Activated T-cell treated with anti-CD3 and anti-CD28 coated beads, Interleukin-2, amount 50 U/mL, for 4 hours (primary cell): Measurements from ENCODE around the gene PER1. TPM values are rescaled to one million over a fixed set of nuclear protein-coding genes. Genes with fewer than 3 reads are reported as not detected.

Experiments
- ATAC-seq, 2 donors: fragments of 200-7000 bp; cut with Tn5 transposase; one replicate each; pipeline ENCODE4 v1.10.0; 2021
- DNase-seq: peaks from one replicate; pipeline ENCODE4 v3.0.0-alpha.2; 2020
- H3K27me3 Mint-ChIP-seq: one replicate; pipeline ENCODE4 v1.8.0; 2021; ENCODE audit warnings: low read depth, mixed read lengths
- H3K36me3 Mint-ChIP-seq: one replicate; pipeline ENCODE4 v1.8.0; 2022; ENCODE audit warnings: mixed read lengths; ENCODE audit not compliant: insufficient read depth
- H3K4me1 Mint-ChIP-seq: one replicate; pipeline ENCODE4 v1.8.0; 2021; ENCODE audit warnings: low read depth, mixed read lengths
- H3K4me3 Mint-ChIP-seq: one replicate; pipeline ENCODE4 v1.8.0; 2021; ENCODE audit warnings: mild to moderate bottlenecking, moderate library complexity, mixed read lengths
- H3K9me3 Mint-ChIP-seq: one replicate; pipeline ENCODE4 v1.8.0; 2021; ENCODE audit warnings: mixed read lengths
- total RNA-seq, 3 donors: library from RNA; stranded (reverse); gene quantifications; one replicate each; pipeline ENCODE4 v1.2.1, GENCODE V29; 2021

Gene PER1
- total RNA-seq, 3 donors from 2014 or later, result 30.4 to 36.9 (median 36.7) TPM

- Mint-ChIP-seq H3K4me3 (no peak overlapping the region), H3K4me1 (no peaks in the 10 kb centered on the region), H3K36me3 (peaks cover 29% of the 10 kb centered on the region), H3K27me3 (no peaks in the 10 kb centered on the region), H3K9me3 (no peaks in the 10 kb centered on the region)
- no peak for ATAC-seq
- no peak for DNase-seq
Observed at GRCh38 chr17:8142887-8143580, 9.2 kb downstream of the PER1 start.

- Mint-ChIP-seq H3K36me3 (peaks cover 26% of the 10 kb centered on the region), H3K4me3 (no peak overlapping the region), H3K27me3 (no peaks in the 10 kb centered on the region), H3K4me1 (no peaks in the 10 kb centered on the region), H3K9me3 (no peaks in the 10 kb centered on the region)
- ATAC-seq, result no peak
- no peak for DNase-seq
Observed at GRCh38 chr17:8142158-8142886, 9.9 kb downstream of the PER1 start.

DNA sequence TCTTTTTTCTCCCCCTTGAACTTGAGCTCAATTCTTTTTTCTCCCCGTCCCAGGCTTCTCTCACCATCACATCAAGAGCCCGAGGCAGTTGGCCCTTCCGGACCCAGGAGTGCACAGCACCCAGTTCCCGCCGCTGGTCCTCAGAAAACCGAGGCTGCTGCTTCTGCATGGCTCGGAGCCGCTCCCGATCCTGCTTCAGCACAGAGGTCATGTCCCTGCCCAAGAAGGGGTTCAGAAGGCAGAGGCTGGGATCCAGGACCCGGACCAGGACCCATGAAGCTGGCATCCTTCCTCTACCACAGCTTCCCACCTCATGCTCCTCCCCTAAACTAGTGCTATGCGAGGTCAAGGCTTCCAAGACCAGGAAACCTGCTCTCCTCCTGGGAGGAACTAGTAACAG, 10.5 kb downstream of the PER1 start:
- Mint-ChIP-seq H3K36me3 (peaks cover 22% of the 10 kb centered on the region), H3K27me3 (no peaks in the 10 kb centered on the region), H3K9me3 (no peaks in the 10 kb centered on the region), H3K4me1 (peaks cover under 1% of the 10 kb centered on the region), H3K4me3 (no peak overlapping the region)
- ATAC-seq (no peak), DNase-seq (no peak)

DNA sequence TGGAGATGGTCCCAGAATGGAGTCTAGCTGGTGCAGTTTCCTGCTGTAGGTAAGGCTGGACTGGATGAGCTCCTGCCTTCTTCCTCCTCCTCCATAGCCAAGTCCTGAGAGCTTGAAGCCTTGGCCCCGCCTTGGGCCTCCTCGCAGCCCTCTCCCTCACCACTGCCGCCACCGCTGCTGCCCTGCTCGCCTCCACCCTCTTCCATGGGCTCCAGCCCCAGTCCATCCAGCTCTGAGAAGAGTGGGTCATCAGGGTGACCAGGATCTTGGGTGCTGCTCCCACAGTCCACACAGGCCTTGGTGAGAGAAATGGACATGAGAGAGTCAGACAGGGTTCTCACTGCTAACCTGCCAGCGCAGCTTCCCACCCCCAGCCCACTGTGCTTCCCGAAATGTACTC, 11.2 kb downstream of the PER1 start:
- Mint-ChIP-seq H3K36me3 (peaks cover 18% of the 10 kb centered on the region), H3K4me3 (no peak overlapping the region), H3K4me1 (peaks cover 2% of the 10 kb centered on the region), H3K9me3 (no peaks in the 10 kb centered on the region), H3K27me3 (no peaks in the 10 kb centered on the region)
- no peak for DNase-seq
- ATAC-seq, result no peak

DNA sequence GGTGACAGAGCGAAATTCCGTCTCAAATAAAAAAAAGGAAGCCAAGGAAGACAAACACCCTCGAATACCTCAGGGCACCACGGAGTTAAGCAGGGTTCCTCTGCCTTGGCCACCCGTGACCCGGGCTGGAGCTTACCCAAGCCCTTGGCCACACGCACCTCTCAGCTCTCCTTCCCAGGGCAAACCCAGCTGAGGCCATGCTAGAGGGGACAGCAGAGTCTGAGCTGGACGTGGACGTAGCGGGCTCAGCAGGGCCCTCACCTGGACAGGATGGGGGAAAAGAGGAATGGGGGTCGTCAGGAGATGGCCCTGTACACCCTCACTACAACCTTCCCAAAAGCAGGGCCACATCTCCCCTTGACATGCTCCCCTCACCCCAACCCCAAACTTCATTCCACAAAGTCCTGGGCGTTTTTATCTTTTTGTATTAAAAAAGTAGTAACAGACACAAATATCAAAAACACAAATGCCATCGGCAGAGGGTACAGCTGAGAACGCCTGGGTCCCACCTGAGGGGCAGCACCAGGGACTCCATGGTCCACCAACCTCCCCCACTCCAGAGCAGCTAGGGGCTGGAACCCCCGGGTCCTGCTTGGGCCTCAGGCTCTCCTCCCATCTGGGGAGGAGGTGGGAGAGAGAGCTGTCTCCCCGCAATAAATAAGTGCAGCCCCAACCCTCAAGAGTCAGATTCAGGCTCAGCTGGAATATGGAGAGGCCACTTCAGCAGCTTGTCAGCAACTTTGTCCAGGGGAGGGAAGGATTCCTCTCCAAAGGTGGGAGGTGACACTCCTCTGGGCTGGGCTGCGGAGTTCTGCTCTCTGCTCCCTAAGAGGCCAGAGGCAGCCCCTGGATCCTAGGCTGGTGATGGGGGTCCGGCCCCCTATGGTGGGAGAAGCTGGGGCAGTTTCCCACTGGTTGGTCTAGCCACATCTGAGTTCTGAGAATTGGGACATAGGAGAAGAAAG, 11.9 kb downstream of the PER1 start:
- Mint-ChIP-seq H3K4me3 (no peak overlapping the region), H3K9me3 (no peaks in the 10 kb centered on the region), H3K4me1 (peaks cover 2% of the 10 kb centered on the region), H3K27me3 (no peaks in the 10 kb centered on the region), H3K36me3 (peaks cover 16% of the 10 kb centered on the region)
- ATAC-seq (no peak), DNase-seq (no peak)

- Mint-ChIP-seq H3K9me3 (no peaks in the 10 kb centered on the region), H3K36me3 (peaks cover 10% of the 10 kb centered on the region), H3K4me3 (no peak overlapping the region), H3K4me1 (peaks cover 2% of the 10 kb centered on the region), H3K27me3 (no peaks in the 10 kb centered on the region)
- DNase-seq (peak; percentile 94), ATAC-seq (peak; percentile 93 to 95)
Observed at GRCh38 chr17:8138672-8139371, 13.4 kb downstream of the PER1 start.

- peaks cover 2% of the 10 kb centered on the region for H3K4me1 Mint-ChIP-seq
- no peak overlapping the region for H3K4me3 Mint-ChIP-seq
- no peaks in the 10 kb centered on the region for H3K27me3 Mint-ChIP-seq
- H3K9me3 Mint-ChIP-seq, result no peaks in the 10 kb centered on the region
- ATAC-seq (no peak), DNase-seq (no peak)
- peaks cover 8% of the 10 kb centered on the region for H3K36me3 Mint-ChIP-seq
Observed at GRCh38 chr17:8138374-8138671, 13.9 kb downstream of the PER1 start.

GRCh38 chr17:8137645-8138373, 14.4 kb downstream of the PER1 start:
- H3K4me1 Mint-ChIP-seq, result peaks cover 2% of the 10 kb centered on the region
- no peaks in the 10 kb centered on the region for H3K9me3 Mint-ChIP-seq
- no peaks in the 10 kb centered on the region for H3K27me3 Mint-ChIP-seq
- H3K4me3 Mint-ChIP-seq, result no peak overlapping the region
- DNase-seq (no peak), ATAC-seq (no peak)
- H3K36me3 Mint-ChIP-seq, result peaks cover 8% of the 10 kb centered on the region

GRCh38 chr17:8133941-8134340, 18.3 kb downstream of the PER1 start:
- peaks cover 2% of the 10 kb centered on the region for H3K4me1 Mint-ChIP-seq
- peaks cover 8% of the 10 kb centered on the region for H3K27me3 Mint-ChIP-seq
- ATAC-seq (no peak), DNase-seq (no peak)
- H3K36me3 Mint-ChIP-seq, result no peaks in the 10 kb centered on the region
- no peaks in the 10 kb centered on the region for H3K9me3 Mint-ChIP-seq
- no peak overlapping the region for H3K4me3 Mint-ChIP-seq

DNA sequence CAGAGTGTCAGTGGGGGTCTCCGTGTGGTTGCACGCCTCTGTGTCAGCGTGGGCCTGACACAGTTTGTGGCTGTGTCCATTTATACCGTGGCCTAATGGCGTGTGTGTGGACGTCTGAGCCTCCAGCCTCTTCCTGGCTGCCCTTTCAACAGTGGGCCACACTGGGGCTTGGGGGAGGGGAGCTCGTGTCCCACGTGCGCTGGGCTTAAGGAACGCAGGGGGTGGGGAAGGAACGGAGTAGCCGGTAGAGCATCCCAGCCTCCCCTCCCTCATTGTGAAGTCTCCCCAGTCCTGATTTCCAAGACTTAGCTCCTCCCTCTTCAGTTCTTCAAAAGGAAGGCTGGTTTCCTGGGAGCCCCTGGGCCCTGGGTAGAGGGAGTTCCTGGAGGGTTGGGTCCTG, 18.8 kb downstream of the PER1 start:
- Mint-ChIP-seq H3K4me3 (no peak overlapping the region), H3K36me3 (no peaks in the 10 kb centered on the region), H3K4me1 (peaks cover 2% of the 10 kb centered on the region), H3K27me3 (peaks cover 8% of the 10 kb centered on the region), H3K9me3 (no peaks in the 10 kb centered on the region)
- ATAC-seq, result no peak
- no peak for DNase-seq

GRCh38 chr17:8131844-8132441, 20.3 kb downstream of the PER1 start:
- DNase-seq, result no peak
- no peaks in the 10 kb centered on the region for H3K36me3 Mint-ChIP-seq
- no peak overlapping the region for H3K4me3 Mint-ChIP-seq
- peaks cover 7% of the 10 kb centered on the region for H3K4me1 Mint-ChIP-seq
- no peaks in the 10 kb centered on the region for H3K9me3 Mint-ChIP-seq
- H3K27me3 Mint-ChIP-seq, result peaks cover 9% of the 10 kb centered on the region
- peak; percentile 51 to 56 for ATAC-seq

GRCh38 chr17:8128125-8128784, 23.9 kb downstream of the PER1 start:
- Mint-ChIP-seq H3K9me3 (no peaks in the 10 kb centered on the region), H3K36me3 (no peaks in the 10 kb centered on the region), H3K4me1 (peaks cover 35% of the 10 kb centered on the region), H3K27me3 (peaks cover 30% of the 10 kb centered on the region), H3K4me3 (no peak overlapping the region)
- no peak for DNase-seq
- ATAC-seq, result no peak
